ENCODE results near the gene SPIRE1.

Gene SPIRE1

DNA sequence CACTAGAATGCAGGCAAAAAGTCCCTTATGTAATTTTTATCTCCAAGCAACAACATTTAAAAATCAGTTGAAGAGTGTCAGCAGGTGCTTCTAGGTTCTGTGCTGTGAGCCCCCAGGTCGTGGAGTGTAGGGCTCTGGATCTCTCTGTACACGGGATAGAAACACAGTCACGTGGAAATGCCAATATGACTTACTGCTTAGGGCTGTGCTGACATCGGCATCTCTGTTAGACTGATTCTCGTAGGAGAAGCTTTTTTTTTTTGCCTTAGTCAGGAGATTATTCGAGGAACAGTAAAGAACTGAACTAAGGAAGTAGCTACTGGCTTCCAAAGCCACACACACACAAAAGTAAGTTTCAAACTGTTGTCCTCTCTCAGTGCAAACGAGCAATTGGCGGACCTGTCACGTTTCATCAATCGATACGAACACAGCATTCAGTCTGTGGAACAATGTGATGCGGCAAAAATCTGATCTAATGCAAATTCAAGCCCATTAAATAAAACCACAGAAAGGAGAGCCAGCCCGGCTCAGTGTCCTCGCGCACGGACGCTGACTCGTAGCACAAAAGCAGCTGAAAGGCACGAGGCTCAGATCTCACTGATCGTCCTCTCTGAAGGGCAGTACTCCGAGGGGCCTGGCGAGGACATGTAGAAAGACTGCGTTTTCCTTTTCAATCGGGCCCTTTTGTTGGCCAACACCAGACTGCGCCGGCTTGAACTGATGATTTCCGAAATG is 208.7 kb downstream of the SPIRE1 start:
- DNase-seq (ENCODE audit: low read depth in 2 of 2) = no peak

GRCh38 chr18:12445554-12445953 is 212.4 kb downstream of the SPIRE1 start:
- DNase-seq (ENCODE audit: low read depth in 2 of 2) = no peak

DNA sequence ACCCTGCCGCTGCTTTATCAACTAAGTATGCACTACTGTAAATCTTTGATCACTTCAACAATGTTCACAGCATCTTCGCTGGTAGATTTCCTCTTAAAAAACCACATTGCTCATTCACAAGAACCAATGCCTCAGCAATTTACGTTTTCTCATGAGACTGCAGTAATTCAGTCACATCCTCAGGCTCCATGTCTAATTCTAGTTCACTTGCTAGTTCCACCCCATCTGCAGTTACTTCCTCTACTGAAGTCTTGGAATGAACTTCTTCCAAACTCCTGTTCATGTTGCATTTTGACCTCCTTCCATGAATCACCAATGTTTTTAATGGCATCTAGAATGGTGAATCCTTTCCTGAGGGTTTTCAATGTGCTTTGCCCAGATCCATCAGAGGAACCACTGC is 214.4 kb downstream of the SPIRE1 start:
- no peak for DNase-seq (ENCODE audit: low read depth in 2 of 2)

- no peak for DNase-seq (ENCODE audit: low read depth in 2 of 2)
These were observed 215.0 kb downstream of the SPIRE1 start for GRCh38 chr18:12442946-12443345.

DNA sequence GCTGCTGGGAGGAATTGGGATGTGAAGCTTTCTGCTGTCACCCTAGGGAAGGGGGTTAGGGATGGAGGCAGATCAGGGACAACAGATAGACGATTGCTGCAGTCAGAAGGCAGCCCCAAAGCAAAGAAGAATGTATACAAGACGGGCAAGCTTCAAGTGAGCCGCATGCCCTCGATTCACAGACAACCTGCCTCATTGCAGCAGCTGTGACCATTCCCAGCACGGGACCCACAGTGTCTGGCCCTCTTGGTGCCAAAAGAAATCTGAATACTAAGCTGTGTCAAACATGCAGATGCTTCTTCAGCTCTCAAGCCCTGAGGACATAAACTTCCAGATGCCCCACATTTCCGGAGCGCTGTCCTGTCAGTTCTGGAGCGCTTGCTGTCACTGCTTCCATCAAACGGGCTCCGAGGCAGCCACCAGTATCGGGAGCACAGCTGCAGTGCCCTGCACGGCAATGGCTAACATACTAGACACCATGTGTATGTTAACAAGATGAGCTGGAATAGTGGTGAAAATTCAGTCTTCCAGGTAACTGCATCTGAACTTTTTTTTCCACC is 216.4 kb downstream of the SPIRE1 start:
- DNase-seq (ENCODE audit: low read depth in 2 of 2) = no peak

DNA sequence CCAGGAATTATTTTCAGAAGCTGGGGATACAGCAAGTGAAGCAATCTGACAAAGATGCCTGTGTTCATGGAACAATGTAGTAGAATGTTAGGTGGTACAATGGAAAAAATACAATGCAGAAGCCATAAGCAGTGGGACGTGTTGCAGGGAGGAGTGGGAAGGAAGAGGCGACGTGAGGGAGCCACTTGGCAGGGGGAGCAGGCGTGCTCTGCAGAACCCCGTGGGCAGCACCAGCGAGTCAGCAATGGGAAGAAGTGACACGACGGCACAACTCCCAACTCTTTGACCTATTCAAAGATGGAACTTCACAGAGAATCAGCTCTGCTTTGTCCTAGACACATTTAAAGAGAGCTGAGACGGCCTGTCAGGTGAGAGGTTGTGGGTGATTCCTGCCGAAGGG is 219.7 kb downstream of the SPIRE1 start:
- DNase-seq (ENCODE audit: low read depth in 2 of 2) = no peak

DNA sequence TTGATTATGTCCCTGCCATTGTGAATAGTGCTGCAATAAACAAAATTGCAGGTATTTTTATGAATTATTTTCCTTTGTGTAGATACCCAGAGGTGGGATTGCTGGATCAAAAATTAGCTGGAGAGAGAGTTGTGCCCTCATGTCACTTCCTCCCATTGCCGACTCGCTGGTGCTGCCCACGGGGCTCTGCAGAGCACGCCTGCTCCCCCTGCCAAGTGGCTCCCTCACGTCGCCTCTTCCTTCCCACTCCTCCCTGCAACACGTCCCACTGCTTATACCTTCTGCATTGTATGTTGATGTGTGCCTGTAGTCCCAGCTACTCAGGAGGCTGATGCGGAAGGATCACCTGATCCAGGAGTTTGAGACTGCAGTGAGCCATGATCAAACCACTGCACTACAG is 222.0 kb downstream of the SPIRE1 start:
- no peak for DNase-seq (ENCODE audit: low read depth in 2 of 2)

DNA sequence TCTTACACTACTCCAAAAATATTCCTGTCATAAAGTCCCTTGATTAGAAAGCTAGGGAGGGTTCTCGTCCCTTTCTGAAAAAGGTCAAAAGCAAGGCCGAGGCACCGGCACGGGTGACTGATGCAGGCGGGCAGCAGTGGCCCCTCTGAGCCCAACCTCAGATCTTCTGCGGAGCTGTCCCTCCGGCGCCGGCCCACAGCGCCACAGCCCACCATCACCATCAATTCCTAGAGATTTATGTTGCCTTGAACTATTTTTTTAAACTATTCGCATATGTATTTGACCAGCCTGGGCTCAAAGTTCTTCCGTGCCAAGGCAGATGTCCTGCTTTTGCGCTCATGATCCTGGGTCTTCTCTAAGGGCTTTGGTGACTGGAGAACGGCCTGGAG is 223.4 kb downstream of the SPIRE1 start:
- no peak for DNase-seq (ENCODE audit: low read depth in 2 of 2)

DNA sequence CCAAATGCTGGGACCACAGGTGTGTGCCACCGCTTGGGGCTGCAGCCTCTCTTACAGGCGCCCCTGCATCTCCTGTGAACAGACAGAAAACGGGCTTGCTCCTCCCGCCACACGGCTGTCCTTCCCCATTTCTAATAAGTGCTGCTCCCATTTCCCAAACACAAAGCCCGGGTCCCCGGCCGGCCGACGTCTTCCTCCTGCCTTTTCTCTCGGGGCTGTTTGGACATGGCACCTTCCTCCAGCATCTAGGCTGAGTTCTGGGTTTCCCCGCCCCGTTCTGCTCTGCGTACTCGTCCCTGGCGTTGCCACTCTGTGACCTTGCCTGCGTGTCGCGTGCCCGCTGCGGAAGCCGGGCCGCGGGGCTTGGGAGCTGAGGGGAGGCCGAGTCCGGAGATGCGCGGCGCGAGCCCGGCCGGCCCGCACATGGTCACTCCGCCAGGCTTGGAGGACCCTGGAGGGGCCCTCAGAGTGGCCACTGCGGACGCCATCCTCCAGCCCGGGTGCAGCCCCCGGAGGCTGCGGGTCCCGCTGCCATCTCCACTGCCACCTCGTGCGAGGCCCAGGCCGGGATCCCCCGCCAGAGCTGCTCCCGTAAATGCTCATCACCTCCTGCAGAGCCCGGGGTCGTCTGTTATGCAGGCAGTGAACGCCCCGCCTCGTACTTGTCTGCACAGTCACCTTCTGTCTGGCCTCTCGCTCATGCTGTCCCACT is 223.9 kb downstream of the SPIRE1 start:
- DNase-seq (ENCODE audit: low read depth in 2 of 2) = no peak

DNA sequence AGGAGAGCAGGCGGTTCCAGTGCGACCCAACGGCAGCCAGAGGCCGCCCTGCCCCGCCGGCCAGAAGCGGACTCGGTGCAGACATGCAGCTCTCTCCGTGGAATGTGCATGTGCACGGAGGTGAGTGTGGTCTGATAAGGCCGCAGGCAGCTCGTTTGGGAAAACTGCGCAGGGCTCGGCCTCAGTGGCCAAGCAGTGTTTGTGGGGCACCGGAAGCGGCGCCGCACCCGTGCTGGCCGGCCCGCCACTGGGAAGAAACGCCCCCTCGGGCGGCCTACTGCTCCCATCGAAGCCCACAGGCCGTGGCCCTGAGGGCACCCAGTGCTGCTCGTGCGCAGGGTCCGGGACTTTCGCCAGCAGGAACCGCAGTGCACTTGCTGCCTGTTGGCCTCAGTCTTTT is 225.0 kb downstream of the SPIRE1 start:
- DNase-seq (ENCODE audit: low read depth in 2 of 2) = no peak

DNA sequence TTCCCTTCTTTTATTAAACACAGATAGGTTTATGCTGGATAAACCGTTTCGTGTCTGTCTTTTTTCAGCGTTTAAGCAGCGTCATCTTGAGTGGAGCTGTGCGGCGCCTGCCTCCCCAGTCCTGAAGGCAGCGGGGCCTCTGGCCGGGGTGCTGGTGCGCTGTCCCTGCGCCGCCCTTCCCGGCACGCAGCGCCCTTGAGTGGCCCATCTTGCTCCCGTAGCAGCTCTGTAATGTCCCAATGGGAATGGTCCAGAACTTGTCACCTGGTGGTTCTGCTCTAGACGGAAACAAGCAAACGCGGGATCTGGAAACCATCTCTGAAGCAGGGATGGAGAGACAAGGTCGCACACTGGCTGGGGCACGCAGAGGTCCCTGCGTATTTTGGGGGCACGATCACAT is 225.7 kb downstream of the SPIRE1 start:
- no peak for DNase-seq (ENCODE audit: low read depth in 2 of 2)

- DNase-seq (ENCODE audit: low read depth in 2 of 2) = no peak
These were observed 226.3 kb downstream of the SPIRE1 start for GRCh38 chr18:12431561-12431960.

DNA sequence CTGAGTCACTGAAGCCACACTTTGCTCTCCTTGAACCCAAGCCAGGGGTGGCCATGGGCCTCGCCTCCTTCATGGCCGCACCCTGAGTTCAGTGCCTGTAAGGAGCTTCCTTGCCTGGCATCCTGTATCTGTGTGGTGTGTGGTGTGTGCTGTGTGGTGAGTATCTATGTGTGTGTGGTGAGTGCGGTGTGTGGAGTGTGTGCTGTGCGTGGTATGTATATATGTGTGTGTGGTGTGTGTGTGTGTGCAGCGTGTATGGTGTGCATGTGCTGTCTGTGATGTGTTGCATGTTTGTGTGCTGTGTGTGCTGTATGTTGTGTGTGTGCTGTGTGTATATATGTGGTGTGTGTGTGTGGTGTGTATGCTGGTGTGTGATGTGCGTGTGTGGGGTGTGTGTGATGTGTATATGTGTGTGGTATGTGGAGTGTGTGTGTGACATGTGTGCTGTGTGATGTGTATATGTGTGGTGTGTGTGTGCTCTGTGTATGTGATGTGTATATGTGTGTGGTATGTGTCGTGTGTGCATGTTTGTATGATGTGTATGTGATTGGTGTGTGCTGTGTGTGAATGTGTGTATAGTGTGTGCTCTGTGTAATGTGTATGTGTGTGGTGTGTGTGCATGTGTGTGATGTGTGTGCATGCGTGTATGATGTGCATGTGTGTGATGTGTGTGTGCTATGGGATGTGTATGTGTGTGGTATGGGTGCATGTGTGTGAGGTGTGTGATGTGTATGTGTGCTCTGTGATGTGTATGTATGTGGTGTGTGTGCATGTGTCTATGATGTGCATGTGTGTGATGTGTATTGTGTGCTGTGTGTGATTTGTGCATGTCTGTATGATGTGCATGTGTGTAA is 227.5 kb downstream of the SPIRE1 start:
- no peak for DNase-seq (ENCODE audit: low read depth in 2 of 2)

DNA sequence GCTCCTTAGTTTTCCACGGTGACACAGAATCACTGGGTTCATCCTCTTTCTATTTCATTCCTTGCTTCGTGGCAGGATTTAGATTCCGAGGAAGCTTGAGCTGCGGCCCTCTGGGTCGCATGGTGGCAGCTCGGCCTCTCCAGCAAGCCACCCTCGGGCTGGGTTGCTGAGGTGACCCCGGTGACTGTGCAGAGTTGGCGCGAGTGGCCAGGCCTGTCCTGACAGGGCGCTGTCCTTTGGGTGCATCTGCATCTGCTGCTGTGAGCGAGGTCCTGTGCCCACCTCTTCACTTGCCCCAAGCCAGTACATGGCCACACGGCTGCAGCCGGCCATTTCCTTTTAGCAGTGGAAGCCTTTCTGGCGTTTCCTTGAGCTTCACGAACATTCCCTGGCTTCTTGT is 228.4 kb downstream of the SPIRE1 start:
- DNase-seq (ENCODE audit: low read depth in 2 of 2) = no peak

DNA sequence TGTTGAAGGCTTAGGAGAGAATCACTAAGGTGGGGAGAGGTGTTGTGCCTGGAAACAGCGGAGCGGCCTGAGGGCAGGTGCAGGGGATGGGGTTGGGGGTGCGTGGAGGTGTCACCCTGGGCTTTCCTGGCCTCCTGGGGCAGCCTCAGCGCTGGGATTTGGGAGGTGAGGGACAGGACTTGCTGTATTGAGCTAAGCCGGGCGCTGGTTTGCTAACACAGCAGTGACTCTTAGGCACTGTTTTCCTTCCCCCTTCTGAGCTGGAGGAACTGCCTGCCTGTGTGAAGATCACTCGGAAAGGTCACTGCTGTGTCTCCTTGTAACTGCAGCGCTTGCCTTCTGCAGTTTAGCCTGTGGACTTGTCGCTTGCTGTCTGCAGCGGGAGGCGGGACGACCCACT is 229.0 kb downstream of the SPIRE1 start:
- no peak for DNase-seq (ENCODE audit: low read depth in 2 of 2)

GRCh38 chr18:12426924-12427323 is 231.0 kb downstream of the SPIRE1 start:
- DNase-seq (ENCODE audit: low read depth in 2 of 2) = no peak

DNA sequence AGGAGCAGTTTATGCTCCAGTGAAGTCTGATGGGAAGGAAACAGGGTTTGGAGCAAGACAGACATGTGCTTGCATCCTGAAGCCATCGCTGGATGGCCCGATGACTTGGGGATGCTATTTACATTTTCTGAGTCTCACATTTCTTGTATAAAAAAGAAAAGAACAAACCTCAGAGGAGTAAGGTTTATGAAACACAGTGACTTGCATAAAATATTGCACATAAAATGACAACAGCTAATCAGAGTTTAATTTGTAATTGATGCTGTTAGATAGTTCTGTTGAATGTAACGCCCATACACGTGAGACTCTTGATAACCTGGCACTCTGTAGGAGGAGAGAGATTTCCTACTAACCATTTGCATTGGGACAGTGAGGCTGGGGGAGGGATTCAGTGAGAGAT is 233.7 kb downstream of the SPIRE1 start:
- DNase-seq (ENCODE audit: low read depth in 2 of 2) = no peak

GRCh38 chr18:12423820-12424219 is 234.1 kb downstream of the SPIRE1 start:
- no peak for DNase-seq (ENCODE audit: low read depth in 2 of 2)

- DNase-seq (ENCODE audit: low read depth in 2 of 2) = no peak
These were observed 234.5 kb downstream of the SPIRE1 start for GRCh38 chr18:12423393-12423792.

GRCh38 chr18:12422936-12423335 is 235.0 kb downstream of the SPIRE1 start:
- no peak for DNase-seq (ENCODE audit: low read depth in 2 of 2)

DNA sequence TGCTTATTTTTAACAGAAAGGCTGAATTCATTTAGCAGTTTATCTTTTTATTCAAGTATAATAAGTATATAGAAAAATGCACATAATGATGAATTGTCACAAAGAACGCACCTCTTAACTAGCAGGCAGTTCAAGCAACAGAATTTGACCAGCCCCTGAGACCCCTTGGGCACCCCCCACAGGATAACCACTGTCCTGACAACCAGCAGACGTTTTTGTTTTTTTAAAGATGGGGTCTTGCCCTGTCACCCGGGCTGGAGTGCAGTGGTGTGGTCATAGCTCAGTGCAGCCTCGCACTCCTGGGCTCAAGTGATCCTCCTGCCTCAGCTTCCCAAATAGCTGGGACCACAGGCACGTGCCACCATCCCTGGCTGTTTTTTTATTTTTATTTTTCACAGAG is 236.2 kb downstream of the SPIRE1 start:
- no peak for DNase-seq (ENCODE audit: low read depth in 2 of 2)

DNA sequence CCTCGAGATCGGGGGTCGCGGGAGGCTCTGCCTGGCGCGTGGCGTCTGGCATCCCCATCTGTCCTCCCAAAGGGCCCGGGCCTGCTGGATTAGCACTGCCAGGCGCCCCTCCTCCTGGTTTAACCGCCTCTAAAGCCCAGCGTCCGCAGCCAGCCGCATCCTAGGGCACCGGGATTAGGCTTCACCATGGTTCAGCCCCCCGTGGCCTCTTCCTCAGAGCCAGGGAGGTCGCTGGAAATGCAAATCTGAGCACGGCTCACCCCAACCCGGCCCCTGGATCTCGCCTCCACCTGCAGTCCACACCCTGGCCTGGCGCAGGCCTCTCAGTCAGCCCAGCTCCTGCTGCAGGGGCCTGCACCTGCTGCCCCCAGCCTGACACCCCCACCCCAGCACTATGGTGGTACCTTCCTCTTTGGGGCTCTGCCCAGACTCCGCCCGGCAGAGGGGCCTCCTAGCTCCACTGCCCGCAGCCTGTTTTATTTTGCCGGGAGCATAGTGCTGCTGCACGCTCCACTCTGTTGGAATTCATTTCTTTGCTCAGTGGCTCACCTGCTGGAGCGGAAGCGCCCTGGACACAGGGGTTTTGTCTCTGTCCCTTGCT is 237.0 kb downstream of the SPIRE1 start:
- DNase-seq (ENCODE audit: low read depth in 2 of 2) = no peak
